Stimulated activated CD8-positive, alpha-beta memory T cell treated with anti-CD3 and anti-CD28 coated beads, Interleukin-4, amount 100 ng/mL, for 24 hours (primary cell): ENCODE measurements around the gene CCDC47.
A peak's percentile ranks its signal among the peaks of the same experiment; 100 is the strongest.

Experiments used
- DNase-seq: peaks from one replicate; pipeline ENCODE4 v3.0.0-alpha.2; 2020; ENCODE audit warnings: low read depth

CCDC47 gene

GRCh38 chr17:63698381-63698885 lies 75.0 kb downstream of the CCDC47 start:
- no peak for DNase-seq

GRCh38 chr17:63697341-63698286 lies 75.8 kb downstream of the CCDC47 start:
- DNase-seq = peak; percentile 57

- DNase-seq = no peak
Measured at GRCh38 chr17:63696381-63696961, 76.9 kb downstream of the CCDC47 start.

GRCh38 chr17:63695889-63696288 lies 77.5 kb downstream of the CCDC47 start:
- no peak for DNase-seq
